Measurements from ENCODE around the gene LDHD. TPM values are rescaled to one million over a fixed set of nuclear protein-coding genes. Genes with fewer than 3 reads are reported as not detected.
A peak's percentile ranks its signal among the peaks of the same experiment; 100 is the strongest.

Gene LDHD
- total RNA-seq (2022) (4.1 and 6.5 TPM in 2 replicates), Bru-seq, nascent RNA (percentile 24 among the genes with signal in this experiment), BruChase-seq, experiment 1, labeled RNA remaining after a 6-hour chase (percentile 25 among the genes with signal in this experiment), BruChase-seq, experiment 2, labeled RNA remaining after a 2-hour chase (percentile 21 among the genes with signal in this experiment)
- long read RNA-seq, partial matches to known transcripts: 2 of 6 reads
- long read RNA-seq, other reads (novel, unspliced or antisense): 1 of 6 reads

GRCh38 chr16:75116081-75116910 lies at the start of gene LDHD:
Gene LDHD, minus strand, starts transcription at chr16:75116780. Its CDS starts 60 bp downstream, at chr16:75116720.
- Mint-ChIP-seq H3K4me1 (ENCODE audit: low read depth, unreplicated experiment) (peaks cover 12% of the 10 kb centered on the region), H3K9me3 (ENCODE audit: low read depth, unreplicated experiment) (no peaks in the 10 kb centered on the region), H3K27ac (ENCODE audit: unreplicated experiment) (peak within 1 kb of the TSS; percentile 42), H3K4me3 (ENCODE audit: low read depth, unreplicated experiment) (peak within 1 kb of the TSS; percentile 75), H3K36me3 (ENCODE audit: insufficient read depth, unreplicated experiment) (peaks cover 7% of the 10 kb centered on the region), H3K27me3 (ENCODE audit: unreplicated experiment) (peaks cover 15% of the 10 kb centered on the region)
- intact Hi-C loops (cut with micrococcal nuclease; ENCODE audit: unreplicated experiment): loop anchor here (10.0 kb wide), 1 partner anchor 241 kb away; no protein-coding TSS in a partner anchor
- BruUV-seq (replicated peaks): no TSS peak
- peak; percentile 89 for DNase-seq
- CTCF ChIA-PET: interaction anchor here (0.5 to 1.1 kb wide), 4 partner anchors 83 to 278 kb away, joined by 3 to 9 read pairs (median 4); partner anchors contain the start of gene ZNRF1
- no peak for TF ChIP-seq CTCF (IDR thresholded peaks at IDR 0.05; ENCODE audit: unreplicated experiment)

- DNase-seq: no peak
- intact Hi-C loops (cut with micrococcal nuclease; ENCODE audit: unreplicated experiment): no loop called here
- no peak for TF ChIP-seq CTCF (IDR thresholded peaks at IDR 0.05; ENCODE audit: unreplicated experiment)
- Mint-ChIP-seq H3K27ac (ENCODE audit: unreplicated experiment) (no peak overlapping the region), H3K27me3 (ENCODE audit: unreplicated experiment) (no peaks in the 10 kb centered on the region), H3K36me3 (ENCODE audit: insufficient read depth, unreplicated experiment) (peaks cover 18% of the 10 kb centered on the region), H3K9me3 (ENCODE audit: low read depth, unreplicated experiment) (peaks cover 12% of the 10 kb centered on the region), H3K4me1 (ENCODE audit: low read depth, unreplicated experiment) (no peaks in the 10 kb centered on the region), H3K4me3 (ENCODE audit: low read depth, unreplicated experiment) (no peak overlapping the region)
- BruUV-seq (replicated peaks): no TSS peak
- CTCF ChIA-PET: no interaction called here
These were observed 43.8 kb upstream of the LDHD start for GRCh38 chr16:75160386-75160785.

GRCh38 chr16:75152635-75153034 lies 36.1 kb upstream of the LDHD start:
- no peak overlapping the region for H3K27ac Mint-ChIP-seq (ENCODE audit: unreplicated experiment)
- TF ChIP-seq CTCF (IDR thresholded peaks at IDR 0.05; ENCODE audit: unreplicated experiment): no peak
- no peak for DNase-seq
- H3K36me3 Mint-ChIP-seq (ENCODE audit: insufficient read depth, unreplicated experiment): peaks cover 31% of the 10 kb centered on the region
- CTCF ChIA-PET: no interaction called here
- H3K4me1 Mint-ChIP-seq (ENCODE audit: low read depth, unreplicated experiment): no peaks in the 10 kb centered on the region
- intact Hi-C loops (cut with micrococcal nuclease; ENCODE audit: unreplicated experiment): no loop called here
- peaks cover 24% of the 10 kb centered on the region for H3K9me3 Mint-ChIP-seq (ENCODE audit: low read depth, unreplicated experiment)
- BruUV-seq (replicated peaks): no TSS peak
- no peaks in the 10 kb centered on the region for H3K27me3 Mint-ChIP-seq (ENCODE audit: unreplicated experiment)
- no peak overlapping the region for H3K4me3 Mint-ChIP-seq (ENCODE audit: low read depth, unreplicated experiment)

GRCh38 chr16:75151798-75152197 lies 35.2 kb upstream of the LDHD start:
- no peak for DNase-seq
- no peak overlapping the region for H3K27ac Mint-ChIP-seq (ENCODE audit: unreplicated experiment)
- TF ChIP-seq CTCF (IDR thresholded peaks at IDR 0.05; ENCODE audit: unreplicated experiment): no peak
- peaks cover 31% of the 10 kb centered on the region for H3K36me3 Mint-ChIP-seq (ENCODE audit: insufficient read depth, unreplicated experiment)
- intact Hi-C loops (cut with micrococcal nuclease; ENCODE audit: unreplicated experiment): no loop called here
- BruUV-seq (replicated peaks): no TSS peak
- no peak overlapping the region for H3K4me3 Mint-ChIP-seq (ENCODE audit: low read depth, unreplicated experiment)
- CTCF ChIA-PET: no interaction called here
- H3K27me3 Mint-ChIP-seq (ENCODE audit: unreplicated experiment): no peaks in the 10 kb centered on the region
- no peaks in the 10 kb centered on the region for H3K4me1 Mint-ChIP-seq (ENCODE audit: low read depth, unreplicated experiment)
- H3K9me3 Mint-ChIP-seq (ENCODE audit: low read depth, unreplicated experiment): peaks cover 22% of the 10 kb centered on the region
